ENCODE measurements around the gene KRTAP5-2. TPM values are rescaled to one million over a fixed set of nuclear protein-coding genes. Genes with fewer than 3 reads are reported as not detected.

Gene KRTAP5-2
- total RNA-seq, 4 donors from 2014 or later: not detected

DNA sequence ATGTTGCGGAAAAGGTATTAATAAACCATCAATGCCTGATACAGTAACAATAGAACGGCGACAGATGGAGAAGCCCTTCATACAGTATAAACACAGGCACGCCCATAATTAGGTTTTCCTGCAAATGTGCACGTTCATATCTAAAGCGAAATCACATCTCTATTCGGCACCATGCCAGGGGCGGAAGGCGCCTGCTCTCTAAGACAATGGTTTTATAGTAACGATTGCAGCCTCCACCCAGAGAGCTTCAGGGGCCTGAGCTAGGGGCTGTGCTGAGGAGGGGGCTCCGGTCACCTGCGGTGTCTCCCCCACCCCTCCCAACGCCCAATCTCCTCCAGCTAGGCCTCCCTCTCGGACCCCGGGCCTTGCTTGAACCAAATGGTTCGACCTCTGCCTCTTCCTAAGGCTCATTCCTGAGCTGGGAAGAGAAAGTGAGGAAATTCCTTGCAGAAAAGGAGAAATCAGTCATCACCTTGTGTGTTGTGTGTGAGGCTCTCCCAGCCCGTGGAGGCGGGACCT is 41.1 kb upstream of the KRTAP5-2 start:
- no peak for ATAC-seq
- H3K27ac ChIP-seq: no peak overlapping the region
- no peak for TF ChIP-seq EP300 (IDR thresholded peaks at IDR 0.05)
- TF ChIP-seq, protein P1, sequence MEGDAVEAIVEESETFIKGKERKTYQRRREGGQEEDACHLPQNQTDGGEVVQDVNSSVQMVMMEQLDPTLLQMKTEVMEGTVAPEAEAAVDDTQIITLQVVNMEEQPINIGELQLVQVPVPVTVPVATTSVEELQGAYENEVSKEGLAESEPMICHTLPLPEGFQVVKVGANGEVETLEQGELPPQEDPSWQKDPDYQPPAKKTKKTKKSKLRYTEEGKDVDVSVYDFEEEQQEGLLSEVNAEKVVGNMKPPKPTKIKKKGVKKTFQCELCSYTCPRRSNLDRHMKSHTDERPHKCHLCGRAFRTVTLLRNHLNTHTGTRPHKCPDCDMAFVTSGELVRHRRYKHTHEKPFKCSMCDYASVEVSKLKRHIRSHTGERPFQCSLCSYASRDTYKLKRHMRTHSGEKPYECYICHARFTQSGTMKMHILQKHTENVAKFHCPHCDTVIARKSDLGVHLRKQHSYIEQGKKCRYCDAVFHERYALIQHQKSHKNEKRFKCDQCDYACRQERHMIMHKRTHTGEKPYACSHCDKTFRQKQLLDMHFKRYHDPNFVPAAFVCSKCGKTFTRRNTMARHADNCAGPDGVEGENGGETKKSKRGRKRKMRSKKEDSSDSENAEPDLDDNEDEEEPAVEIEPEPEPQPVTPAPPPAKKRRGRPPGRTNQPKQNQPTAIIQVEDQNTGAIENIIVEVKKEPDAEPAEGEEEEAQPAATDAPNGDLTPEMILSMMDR (IDR thresholded peaks at IDR 0.05): no peak
- no peak for TF ChIP-seq POLR2AphosphoS5 (IDR thresholded peaks at IDR 0.05)
- TF ChIP-seq POLR2A (IDR thresholded peaks at IDR 0.05): no peak
- WGBS, 2 donors (ENCODE audit: low coverage in 1 of 2): 29 to 48% methylated on average over 10 of the region's 18 CpGs
- H3K4me1 ChIP-seq: no peaks in the 10 kb centered on the region
- H3K4me3 ChIP-seq: no peak overlapping the region
- H3K36me3 ChIP-seq: no peaks in the 10 kb centered on the region
- H3K9me3 ChIP-seq: no peaks in the 10 kb centered on the region
- H3K27me3 ChIP-seq: peaks cover 62% of the 10 kb centered on the region

DNA sequence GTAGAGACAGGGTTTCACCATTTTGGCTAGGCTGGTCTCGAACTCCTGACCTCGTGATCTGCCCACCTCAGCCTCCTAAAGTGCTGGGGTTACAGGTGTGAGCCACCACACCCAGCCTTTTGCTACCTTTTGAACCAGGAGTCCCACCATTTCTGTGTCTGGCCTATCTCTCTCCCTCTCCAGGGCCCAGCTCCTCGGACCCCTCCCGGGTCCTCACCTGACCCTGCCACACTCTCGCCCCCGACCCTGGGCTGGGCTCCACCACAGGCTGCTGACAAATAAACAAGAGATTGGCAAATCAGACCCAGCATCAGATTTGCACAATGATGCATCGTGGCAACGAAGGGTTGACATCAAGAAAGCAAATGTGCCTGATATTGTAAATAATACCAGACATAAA is 40.2 kb upstream of the KRTAP5-2 start:
- H3K27me3 ChIP-seq: peaks cover 69% of the 10 kb centered on the region
- WGBS, 2 donors (ENCODE audit: low coverage in 1 of 2): 77 to 100% methylated on average over 1 to 3 of the region's 8 CpGs

DNA sequence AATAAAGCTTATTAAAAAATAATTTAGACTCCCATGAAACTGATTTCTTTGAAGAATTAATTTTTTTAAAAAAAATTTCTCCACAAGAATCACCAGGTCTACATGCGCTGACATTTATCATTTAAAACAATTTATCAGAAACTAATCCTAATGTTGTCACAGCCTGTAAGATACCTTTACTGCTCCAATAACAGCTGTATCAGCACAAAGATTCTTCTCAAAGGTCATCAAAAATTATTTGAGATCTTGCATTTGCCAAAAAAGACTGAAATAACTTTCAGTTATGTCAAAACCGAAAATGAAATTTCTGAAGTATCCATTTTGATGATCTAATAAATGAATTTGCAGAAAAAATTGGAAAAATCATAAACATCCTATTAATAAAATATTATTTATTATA is 39.5 kb upstream of the KRTAP5-2 start:
- ATAC-seq: no peak
- Histone ChIP-seq H3K27ac (no peak overlapping the region), H3K9me3 (no peaks in the 10 kb centered on the region), H3K4me1 (no peaks in the 10 kb centered on the region), H3K4me3 (no peak overlapping the region), H3K36me3 (no peaks in the 10 kb centered on the region), H3K27me3 (peaks cover 67% of the 10 kb centered on the region)
- TF ChIP-seq EP300 (IDR thresholded peaks at IDR 0.05): no peak
- no peak for TF ChIP-seq POLR2A (IDR thresholded peaks at IDR 0.05)
- no peak for TF ChIP-seq POLR2AphosphoS5 (IDR thresholded peaks at IDR 0.05)
- TF ChIP-seq, protein P1 (IDR thresholded peaks at IDR 0.05): no peak
- WGBS, 2 donors (ENCODE audit: low coverage in 1 of 2): 88% methylated on average over 2 of the region's 2 CpGs

More for the DNA sequence above, 40.2 kb upstream of the KRTAP5-2 start:
- Histone ChIP-seq H3K36me3 (no peaks in the 10 kb centered on the region), H3K9me3 (no peaks in the 10 kb centered on the region), H3K4me1 (no peaks in the 10 kb centered on the region), H3K27ac (no peak overlapping the region), H3K4me3 (no peak overlapping the region)
- ATAC-seq: no peak
- TF ChIP-seq POLR2A (IDR thresholded peaks at IDR 0.05) (no peak), EP300 (IDR thresholded peaks at IDR 0.05) (no peak), POLR2AphosphoS5 (IDR thresholded peaks at IDR 0.05) (no peak)
- TF ChIP-seq, protein P1 (IDR thresholded peaks at IDR 0.05): no peak

DNA sequence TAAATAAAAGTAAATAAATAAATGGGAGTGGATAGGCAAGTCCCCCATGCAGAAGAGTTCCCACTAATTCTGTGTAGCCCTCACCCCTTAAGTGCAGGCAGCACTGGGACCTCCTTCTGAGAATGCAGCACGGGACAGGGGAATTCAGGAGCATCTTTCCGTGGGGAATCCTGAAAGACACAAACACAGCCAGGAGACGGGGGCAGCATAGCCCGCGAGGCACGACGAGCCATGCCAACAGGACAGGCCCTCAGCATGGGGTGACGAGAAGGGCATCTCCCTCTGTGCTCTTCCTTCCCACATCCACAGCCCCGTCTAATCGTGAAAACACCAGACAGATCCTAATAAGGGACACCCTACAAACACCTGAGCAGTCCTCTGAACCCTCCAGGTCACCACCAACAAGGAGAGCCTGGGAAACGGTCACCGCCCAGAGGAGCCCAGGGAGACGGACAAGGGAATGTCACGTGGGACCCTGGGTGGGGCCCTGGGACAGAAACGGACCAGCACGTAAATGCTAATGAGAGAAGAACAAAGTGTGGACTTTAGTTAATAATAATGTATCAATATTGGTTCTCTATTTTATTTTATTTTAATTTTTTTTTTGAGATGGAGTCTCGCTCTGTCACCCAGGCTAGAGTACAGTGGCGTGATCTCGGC is 38.3 kb upstream of the KRTAP5-2 start:
- peaks cover 74% of the 10 kb centered on the region for H3K27me3 ChIP-seq
- TF ChIP-seq POLR2A (IDR thresholded peaks at IDR 0.05) (no peak), EP300 (IDR thresholded peaks at IDR 0.05) (no peak), POLR2AphosphoS5 (IDR thresholded peaks at IDR 0.05) (no peak)
- TF ChIP-seq, protein P1 (IDR thresholded peaks at IDR 0.05): no peak
- H3K4me1 ChIP-seq: no peaks in the 10 kb centered on the region
- no peaks in the 10 kb centered on the region for H3K36me3 ChIP-seq
- ATAC-seq: no peak
- 74 to 79% methylated on average over 6 to 16 of the region's 19 CpGs for WGBS, 2 donors (ENCODE audit: low coverage in 1 of 2)
- no peak overlapping the region for H3K4me3 ChIP-seq
- no peak overlapping the region for H3K27ac ChIP-seq
- H3K9me3 ChIP-seq: no peaks in the 10 kb centered on the region

DNA sequence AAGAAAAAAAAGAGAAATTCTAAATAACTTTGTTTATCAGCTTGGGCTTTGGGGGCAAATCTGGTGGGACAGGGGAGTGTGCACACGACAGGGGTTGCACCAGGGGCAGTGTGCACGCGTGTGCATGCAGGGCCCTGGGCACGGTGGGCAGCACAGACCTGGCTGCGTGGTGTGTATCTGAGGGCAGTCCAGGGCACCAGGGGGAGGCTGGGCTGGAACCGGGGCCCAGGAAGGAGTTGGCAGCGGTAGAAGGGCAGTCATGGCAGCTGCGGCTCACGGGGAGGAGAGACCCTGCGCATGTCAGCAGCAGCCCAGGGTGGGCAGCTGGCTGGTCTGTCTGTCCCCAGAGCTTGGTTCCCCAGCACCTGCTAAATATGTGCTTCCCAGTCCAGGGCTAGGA is 35.8 kb upstream of the KRTAP5-2 start:
- no peak for ATAC-seq
- Histone ChIP-seq H3K27ac (no peak overlapping the region), H3K4me3 (no peak overlapping the region), H3K36me3 (no peaks in the 10 kb centered on the region), H3K4me1 (peaks cover 0 to 3% (median 0%) of the 10 kb centered on the region in 3 donors), H3K27me3 (peaks cover 68% of the 10 kb centered on the region), H3K9me3 (no peaks in the 10 kb centered on the region)
- 70% methylated on average over 6 of the region's 10 CpGs; no CpG with 5 or more reads in 1 of the 2 donors for WGBS, 2 donors (ENCODE audit: low coverage in 1 of 2)
- TF ChIP-seq POLR2AphosphoS5 (IDR thresholded peaks at IDR 0.05) (no peak), POLR2A (IDR thresholded peaks at IDR 0.05) (no peak), EP300 (IDR thresholded peaks at IDR 0.05) (no peak)
- TF ChIP-seq, protein P1 (IDR thresholded peaks at IDR 0.05): no peak
